ENCODE results near the gene MRGPRF. TPM values are rescaled to one million over a fixed set of nuclear protein-coding genes. Genes with fewer than 3 reads are reported as not detected.
A peak's percentile ranks its signal among the peaks of the same experiment; 100 is the strongest.

The MRGPRF gene, protein sequence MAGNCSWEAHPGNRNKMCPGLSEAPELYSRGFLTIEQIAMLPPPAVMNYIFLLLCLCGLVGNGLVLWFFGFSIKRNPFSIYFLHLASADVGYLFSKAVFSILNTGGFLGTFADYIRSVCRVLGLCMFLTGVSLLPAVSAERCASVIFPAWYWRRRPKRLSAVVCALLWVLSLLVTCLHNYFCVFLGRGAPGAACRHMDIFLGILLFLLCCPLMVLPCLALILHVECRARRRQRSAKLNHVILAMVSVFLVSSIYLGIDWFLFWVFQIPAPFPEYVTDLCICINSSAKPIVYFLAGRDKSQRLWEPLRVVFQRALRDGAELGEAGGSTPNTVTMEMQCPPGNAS
- 20.5 TPM for total RNA-seq

- DNase-seq: peak; percentile 94
These were observed at the start of gene MRGPRF for GRCh38 chr11:69013009-69013951. TSS of gene MRGPRF (minus strand) at chr11:69013246. CDS start at chr11:69009901, 3,345 bp downstream.

- DNase-seq: no peak
These were observed 49.3 kb upstream of the MRGPRF start for GRCh38 chr11:69062169-69062855.

DNA sequence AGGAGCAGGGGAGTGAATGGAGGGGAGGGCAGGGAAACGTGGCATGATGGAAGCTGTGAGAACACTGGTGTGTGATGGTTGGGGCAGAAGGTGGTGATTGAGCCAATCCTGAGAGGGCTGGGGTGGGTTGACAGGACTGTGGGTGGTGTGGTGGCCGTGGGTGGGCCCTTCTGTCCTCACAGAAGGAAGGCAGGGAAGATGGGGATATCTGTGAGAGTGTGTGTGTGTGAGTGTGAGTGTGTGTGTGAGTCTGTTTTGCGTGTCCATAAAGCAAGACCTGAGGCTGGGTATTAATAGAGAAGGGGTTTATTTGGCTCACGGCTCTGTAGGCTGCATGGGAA is 48.6 kb upstream of the MRGPRF start:
- no peak for DNase-seq

DNA sequence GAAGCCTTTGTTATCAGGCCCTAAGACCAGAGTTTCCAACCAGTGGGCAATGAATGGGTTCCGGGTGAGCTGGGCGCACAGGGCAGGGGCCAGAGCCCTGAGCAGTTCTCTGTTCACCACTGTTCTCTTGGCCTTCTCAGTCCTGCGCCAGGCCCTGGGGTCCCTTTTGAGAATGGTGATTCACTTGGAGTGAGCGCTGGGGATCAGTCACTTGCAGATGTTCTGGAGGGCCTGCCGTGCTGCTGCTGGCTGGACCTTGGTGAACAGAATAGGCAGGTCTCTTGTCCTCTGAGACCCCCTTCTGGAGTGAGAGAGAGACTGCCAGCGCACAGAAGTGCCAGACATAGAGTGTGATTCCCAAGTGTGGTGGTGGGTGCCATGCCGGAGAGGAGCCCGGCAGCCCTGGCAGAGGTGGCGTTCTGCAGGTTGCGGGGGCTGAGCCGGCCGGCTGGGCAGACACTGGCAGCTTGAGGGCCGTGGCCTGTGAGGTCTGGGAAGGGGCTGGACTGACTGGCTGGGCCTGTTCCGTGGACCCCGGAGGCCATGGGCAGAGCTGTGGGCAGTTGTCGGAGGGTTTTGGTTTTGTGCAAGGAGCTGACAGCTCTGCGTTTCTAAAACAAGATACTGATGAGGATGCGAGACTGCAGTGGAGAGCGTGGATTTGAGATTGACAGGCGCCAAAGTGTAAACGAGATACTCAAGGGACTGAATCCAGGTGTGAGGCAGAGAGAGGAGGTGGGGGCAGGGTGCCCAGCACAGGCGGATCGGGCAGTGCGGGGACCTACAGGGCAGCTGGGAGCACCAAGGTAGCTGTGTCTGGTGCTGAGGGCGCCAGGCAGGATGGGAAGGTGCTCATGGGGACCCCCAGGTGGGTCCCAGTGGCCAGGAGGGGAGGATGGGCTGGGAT is 48.0 kb upstream of the MRGPRF start:
- DNase-seq: no peak

GRCh38 chr11:69059985-69060384 is 46.9 kb upstream of the MRGPRF start:
- DNase-seq: no peak

- DNase-seq: no peak
These were observed 46.4 kb upstream of the MRGPRF start for GRCh38 chr11:69059429-69059828.

GRCh38 chr11:69058511-69059270 is 45.6 kb upstream of the MRGPRF start:
- DNase-seq: no peak

DNA sequence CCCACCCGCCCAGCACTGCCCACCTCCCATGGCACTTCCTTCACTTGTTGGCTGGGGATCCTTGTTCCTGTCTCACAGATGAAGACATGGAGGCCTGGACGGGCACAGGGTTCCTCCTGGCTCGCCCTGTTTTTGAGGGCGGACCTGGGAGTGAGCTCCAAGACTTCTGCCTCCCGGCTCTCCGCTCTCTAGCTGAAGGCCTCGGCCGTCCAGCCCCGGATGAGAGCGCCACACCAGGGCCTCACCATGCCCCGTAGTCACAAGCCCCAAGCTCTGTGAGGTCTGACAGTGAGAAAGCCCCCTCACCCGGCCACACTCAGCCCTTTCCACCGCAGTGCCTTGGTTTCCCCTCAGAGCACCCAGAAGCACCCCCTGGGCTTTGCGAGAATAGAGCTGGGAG is 44.8 kb upstream of the MRGPRF start:
- DNase-seq: no peak

GRCh38 chr11:69057236-69057635 is 44.2 kb upstream of the MRGPRF start:
- DNase-seq: no peak

- no peak for DNase-seq
These were observed 42.8 kb upstream of the MRGPRF start for GRCh38 chr11:69055598-69056516.

DNA sequence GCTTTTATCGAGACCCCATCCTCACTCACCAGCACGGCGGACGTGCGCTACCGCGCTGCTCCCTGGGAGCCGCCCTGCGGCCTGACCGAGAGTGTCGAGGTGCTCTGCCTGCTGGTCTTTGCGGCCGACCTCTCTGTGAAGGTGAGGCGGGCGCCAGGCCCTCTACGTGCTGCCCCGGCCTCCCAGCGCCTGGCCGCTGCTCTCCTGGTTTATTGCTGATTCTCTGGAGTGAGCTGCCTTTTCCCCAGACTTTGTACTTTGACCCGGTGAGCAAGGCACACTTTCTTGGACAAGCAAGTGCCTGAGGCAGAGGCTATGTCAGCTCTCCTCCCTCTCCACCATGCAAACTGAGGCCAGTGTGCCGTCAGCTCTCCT is 42.2 kb upstream of the MRGPRF start:
- DNase-seq: no peak

DNA sequence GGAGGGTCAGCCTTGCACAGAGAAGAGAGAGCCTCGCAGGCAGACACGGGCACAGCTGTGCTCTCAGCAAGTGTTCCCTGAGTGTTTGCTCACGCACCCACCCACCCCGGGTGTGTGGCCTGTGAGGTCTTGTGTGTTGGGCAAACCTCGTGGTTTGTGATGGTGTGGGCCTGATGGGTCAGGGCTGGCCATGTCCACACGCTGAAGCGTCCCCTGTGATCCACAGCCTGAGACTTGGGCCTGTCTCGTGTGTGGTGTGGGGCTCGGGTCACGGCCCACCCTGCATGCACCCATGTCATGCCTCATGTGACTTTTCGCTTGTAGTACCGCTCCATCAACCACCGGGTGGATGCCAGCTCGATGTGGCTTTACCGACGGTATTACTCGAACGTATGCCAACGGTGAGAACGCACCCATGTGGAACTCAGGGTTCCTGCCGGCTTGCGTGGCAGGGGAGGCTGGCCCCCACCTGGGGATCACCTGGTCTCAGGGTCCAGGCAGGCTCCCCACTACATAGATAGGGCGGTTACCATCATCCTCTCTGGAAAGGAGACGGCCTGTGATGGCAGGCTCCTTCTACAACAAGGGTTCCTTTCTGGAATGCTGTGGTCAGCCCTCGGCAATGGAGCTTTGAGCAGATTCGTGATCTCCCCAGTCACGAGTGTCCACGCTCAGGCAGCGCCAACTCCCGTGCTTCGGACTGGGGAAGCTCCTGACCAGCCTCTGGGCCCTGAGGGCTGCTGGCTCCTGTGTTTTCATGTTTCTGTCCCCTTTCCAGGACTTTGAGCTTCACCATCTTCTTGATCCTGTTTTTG is 41.6 kb upstream of the MRGPRF start:
- no peak for DNase-seq

DNA sequence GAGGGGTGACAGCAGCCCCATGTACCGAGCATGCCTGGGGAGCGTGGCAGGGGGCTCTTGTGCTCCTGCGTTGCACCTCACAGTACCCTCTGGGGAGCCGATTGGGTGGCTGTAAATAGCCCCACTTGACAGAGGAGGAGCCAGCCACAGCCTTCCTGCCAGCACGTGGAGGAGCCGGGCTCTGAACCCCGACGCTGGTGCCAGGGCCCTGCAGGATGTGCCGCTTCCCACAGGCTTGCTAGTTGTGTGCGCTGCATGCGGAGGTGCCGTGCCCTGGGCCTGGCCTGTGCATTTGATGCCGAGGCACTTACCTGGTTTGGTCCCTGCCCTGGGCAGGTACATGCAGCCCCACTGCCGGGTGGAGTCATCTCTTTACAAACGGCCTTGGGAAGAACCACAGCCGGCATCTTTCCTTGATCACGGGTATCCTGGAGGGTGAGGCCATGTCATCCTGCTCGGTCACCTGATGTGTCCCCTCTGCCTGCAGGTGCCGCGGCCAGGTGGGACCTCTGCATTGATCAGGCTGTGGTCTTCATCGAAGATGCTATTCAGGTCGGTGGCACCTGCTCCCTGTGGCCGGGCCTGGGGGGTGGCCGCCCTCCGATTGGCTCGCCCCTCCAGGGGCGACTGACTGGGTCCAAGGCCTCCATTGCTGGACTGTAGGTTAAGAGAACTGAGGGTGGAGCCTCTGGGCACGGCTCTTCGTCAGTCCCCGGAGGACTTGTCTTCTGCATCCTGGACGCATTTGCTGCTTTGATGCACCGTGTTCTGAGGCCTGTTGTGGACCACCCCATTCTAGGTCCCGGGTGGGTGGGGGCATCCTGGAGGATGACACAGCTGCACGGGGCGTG is 40.7 kb upstream of the MRGPRF start:
- DNase-seq: no peak

GRCh38 chr11:69053169-69053477 is 40.1 kb upstream of the MRGPRF start:
- no peak for DNase-seq

- DNase-seq: no peak
These were observed 39.5 kb upstream of the MRGPRF start for GRCh38 chr11:69052343-69053168.

DNA sequence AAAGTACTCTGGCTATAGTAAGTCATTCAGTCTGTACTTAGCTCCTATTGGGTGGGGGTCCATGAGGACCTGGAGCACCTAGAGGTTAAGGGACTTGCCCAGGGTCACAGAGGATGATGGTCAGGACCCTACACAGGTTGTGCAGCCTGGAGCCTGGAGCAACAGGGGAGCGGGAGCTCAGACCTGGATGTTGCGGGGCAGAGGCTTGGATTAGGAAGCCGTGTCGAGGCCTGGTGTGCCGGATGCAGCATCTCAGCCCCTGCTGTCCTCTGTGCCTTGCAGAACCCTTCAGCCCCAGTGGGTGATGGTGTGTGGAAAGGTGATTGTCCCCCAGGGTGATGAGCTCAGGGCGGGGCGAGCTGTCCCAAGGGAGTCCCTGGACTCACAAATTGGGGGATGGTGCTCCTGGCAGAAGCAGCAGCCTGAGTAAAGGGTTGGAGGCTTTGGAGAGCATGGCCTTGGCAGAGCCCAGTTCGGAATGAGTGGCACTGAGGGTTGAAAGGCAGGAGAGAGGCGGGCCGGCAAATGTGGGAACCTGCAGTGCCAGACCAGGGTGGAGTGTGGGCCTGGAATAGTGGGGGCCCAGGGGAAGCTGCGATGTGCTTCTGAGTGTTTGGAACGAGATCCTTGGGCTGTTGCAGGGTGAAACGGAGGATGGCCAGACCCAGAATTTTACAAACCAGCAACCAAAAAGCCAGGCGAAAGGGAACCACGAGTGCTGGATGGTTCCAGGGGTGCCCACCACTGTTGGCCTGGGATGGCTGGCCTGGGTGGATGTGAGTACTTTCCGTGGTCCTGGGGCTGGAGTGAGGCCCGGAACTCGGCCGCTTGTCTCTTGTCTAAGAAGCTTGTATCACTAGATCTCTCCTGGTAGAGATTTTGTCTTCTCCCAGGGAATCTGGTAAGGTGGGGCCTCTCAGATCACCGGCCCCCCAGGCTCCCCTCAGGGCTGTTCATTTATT is 38.6 kb upstream of the MRGPRF start:
- DNase-seq: no peak
